Fibroblast of villous mesenchyme (primary cell): Measurements from ENCODE around the gene TTPAL. TPM values are rescaled to one million over a fixed set of nuclear protein-coding genes. Genes with fewer than 3 reads are reported as not detected.

ENCODE experiments used
- DNase-seq: peaks from one replicate; pipeline ENCODE4 v3.0.0-alpha.2; 2010; ENCODE audit warnings: low read depth
- H3K4me3 ChIP-seq: 2 replicates; pipeline ENCODE4 v1.5.1; 2011; ENCODE audit warnings: low read depth, mild to moderate bottlenecking, low read length
- CTCF ChIP-seq: IDR thresholded peaks from 2 replicates; pipeline ENCODE4 v1.5.1; 2012; ENCODE audit warnings: low read depth, mild to moderate bottlenecking, low read length; ENCODE audit not compliant: insufficient read depth
- total RNA-seq: library from RNA; depleted of rRNA; stranded (reverse); fragments of >200 nt; gene quantifications from 2 replicates; pipeline ENCODE4 v1.2.3, GENCODE V29; 2012

TTPAL gene
- total RNA-seq, 1 donor: 22.9 TPM

DNA sequence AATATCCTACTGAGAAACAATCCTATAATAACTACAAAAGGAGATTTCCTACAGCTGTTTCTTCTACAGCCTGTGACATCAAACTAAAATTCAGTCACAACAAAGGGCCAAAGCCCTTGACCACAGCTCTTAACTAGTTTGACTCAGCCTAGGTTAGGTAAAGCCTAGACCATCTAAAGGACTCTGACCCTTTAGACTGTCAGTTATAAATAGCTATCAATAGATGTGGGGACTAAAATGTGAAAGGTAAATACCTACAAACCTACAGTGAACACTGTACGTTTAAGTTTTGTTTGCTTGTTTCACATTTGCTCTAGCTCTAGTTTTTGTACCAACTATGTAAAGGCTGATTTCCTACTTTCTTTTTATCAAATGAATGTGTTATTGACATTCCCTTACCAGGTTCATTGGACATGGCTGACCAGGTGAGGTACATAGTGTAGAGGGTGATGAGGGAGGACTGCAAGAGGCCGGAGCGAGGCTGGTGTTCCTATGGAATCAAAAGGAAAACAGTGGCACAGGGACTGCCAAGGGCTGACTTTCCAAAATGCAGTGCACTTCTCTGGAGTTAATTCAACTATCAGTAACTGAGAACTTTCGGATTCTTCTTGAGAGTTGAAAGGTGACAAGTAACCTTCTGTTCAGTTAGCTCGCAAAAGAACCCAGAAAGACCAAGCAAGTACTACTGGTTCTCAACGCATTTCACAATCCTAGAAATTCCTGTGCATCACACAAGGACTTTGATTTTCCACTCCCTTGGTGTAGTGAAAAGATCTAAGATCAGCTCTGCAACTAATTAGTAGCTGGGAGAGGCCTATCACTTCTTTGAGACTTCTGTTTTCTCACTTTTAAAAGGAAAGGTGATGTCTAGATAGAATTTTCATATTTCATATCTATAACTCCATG is 29.0 kb downstream of the TTPAL start:
- no peak for TF ChIP-seq CTCF
- H3K4me3 ChIP-seq: no peak overlapping the region
- no peak for DNase-seq

DNA sequence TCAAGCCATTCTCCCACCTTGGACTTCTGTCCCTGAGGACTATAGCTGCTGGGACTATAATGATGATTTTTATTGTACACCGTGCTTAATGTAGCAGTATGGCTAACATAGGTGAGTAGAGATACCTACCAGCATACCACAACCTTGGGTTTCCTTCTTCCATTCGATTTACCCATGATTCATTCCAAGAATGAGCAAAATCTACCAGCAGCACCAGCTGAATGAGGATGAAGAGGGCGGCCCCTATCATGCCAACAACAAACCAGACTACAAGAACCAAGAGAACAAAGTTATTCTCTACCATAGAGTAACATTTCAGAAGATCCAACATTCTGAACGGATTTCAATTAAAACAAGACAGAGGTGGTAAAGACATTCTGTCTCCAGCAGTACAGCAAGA is 34.1 kb downstream of the TTPAL start:
- no peak for DNase-seq
- H3K4me3 ChIP-seq: no peak overlapping the region
- TF ChIP-seq CTCF: no peak

DNA sequence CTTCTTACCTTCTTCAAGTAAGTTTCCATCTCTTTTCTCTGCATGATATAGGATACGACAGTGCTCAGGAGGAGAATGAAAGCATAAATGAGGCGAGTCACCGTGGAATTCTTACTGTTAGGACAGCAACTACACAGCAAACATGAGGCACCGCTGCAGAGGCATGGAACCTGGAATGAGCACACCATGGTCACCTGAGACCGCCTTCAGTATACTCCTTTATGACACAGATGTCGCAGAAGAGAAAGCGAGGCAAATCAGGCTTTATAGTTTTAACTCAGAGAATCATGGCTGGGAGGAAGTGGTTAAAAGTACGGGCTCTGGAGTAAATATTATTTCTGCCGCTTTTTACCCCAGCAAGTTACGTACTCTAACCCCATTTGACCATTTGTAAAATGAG is 38.2 kb downstream of the TTPAL start:
- H3K4me3 ChIP-seq: no peak overlapping the region
- no peak for TF ChIP-seq CTCF
- DNase-seq: no peak

DNA sequence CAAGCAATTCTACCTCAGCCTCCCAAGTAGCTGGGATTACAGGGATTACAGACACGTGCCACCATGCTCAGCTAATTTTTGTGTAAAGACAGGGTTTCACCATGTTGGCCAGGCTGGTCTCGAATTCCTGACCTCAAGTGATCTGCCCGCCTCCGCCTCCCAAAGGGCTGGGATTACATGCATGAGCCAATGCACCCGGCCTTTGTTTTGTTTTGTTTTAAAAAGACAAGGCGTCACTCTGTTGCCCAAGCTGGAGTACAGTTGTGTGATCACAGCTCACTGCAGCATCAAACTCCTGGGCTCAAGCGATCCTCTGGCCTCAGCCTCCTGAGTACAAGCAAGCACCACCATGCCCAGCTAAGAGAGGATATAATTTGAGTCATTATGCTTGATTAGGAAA is 40.8 kb downstream of the TTPAL start:
- no peak overlapping the region for H3K4me3 ChIP-seq
- DNase-seq: no peak
- TF ChIP-seq CTCF: no peak

- H3K4me3 ChIP-seq: no peak overlapping the region
- DNase-seq: no peak
- no peak for TF ChIP-seq CTCF
Observed at GRCh38 chr20:44517454-44517853, 41.8 kb downstream of the TTPAL start.

DNA sequence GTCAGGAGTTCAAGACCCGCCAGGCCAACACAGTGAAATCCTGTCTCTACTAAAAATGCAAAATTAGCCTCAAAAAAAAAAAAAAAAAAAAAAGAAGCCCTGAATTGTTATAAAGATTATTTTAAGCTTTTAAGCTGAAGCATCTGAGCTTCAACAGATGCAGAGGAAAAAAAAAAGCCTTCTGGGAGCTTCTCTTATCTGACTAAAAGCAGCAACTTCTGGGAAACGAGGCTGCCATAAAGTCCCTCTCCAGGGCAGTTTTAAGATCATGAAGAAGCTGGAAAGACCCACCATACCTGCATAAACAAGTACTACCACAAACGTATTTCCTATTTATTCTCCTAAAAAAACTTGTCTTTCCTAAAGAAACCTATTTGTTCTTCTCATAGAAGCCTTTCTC is 42.6 kb downstream of the TTPAL start:
- TF ChIP-seq CTCF: no peak

More for the DNA sequence above, 42.6 kb downstream of the TTPAL start:
- no peak overlapping the region for H3K4me3 ChIP-seq
- DNase-seq: peak; percentile 63
